ENCODE measurements around the gene PDE4B. TPM values are rescaled to one million over a fixed set of nuclear protein-coding genes. Genes with fewer than 3 reads are reported as not detected.
"Not testable (repeated sequence)": the region's sequence is repeated elsewhere in the genome, so short reads cannot be mapped to it uniquely, and the experiment has no call there.

PDE4B gene
- total and polyA plus RNA-seq, 9 donors, result 1.7 to 8.2 (median 5.1) TPM

GRCh38 chr1:66315671-66316070, 523.0 kb downstream of the PDE4B start:
- intact Hi-C loops (cut with DNase I), result no loop called here
- no peaks in the 10 kb centered on the region for H3K9me3 ChIP-seq
- H3K27ac ChIP-seq, result peak overlapping the region in 1 of 2 donors; percentile 7
- no peak for DNase-seq
- no peaks in the 10 kb centered on the region for H3K27me3 ChIP-seq
- H3K4me1 ChIP-seq (ENCODE audit: insufficient read depth), result peaks cover 2% of the 10 kb centered on the region
- WGBS, 3 donors, result 77 to 86% (median 79%) methylated on average over 4 of the region's 4 CpGs
- no peak overlapping the region for H3K4me3 ChIP-seq
- H3K36me3 ChIP-seq, result no peaks in the 10 kb centered on the region
- TF ChIP-seq, protein P1, sequence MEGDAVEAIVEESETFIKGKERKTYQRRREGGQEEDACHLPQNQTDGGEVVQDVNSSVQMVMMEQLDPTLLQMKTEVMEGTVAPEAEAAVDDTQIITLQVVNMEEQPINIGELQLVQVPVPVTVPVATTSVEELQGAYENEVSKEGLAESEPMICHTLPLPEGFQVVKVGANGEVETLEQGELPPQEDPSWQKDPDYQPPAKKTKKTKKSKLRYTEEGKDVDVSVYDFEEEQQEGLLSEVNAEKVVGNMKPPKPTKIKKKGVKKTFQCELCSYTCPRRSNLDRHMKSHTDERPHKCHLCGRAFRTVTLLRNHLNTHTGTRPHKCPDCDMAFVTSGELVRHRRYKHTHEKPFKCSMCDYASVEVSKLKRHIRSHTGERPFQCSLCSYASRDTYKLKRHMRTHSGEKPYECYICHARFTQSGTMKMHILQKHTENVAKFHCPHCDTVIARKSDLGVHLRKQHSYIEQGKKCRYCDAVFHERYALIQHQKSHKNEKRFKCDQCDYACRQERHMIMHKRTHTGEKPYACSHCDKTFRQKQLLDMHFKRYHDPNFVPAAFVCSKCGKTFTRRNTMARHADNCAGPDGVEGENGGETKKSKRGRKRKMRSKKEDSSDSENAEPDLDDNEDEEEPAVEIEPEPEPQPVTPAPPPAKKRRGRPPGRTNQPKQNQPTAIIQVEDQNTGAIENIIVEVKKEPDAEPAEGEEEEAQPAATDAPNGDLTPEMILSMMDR (IDR thresholded peaks at IDR 0.05), result no peak
- TF ChIP-seq EP300 (IDR thresholded peaks at IDR 0.05), result no peak
- TF ChIP-seq POLR2A (IDR thresholded peaks at IDR 0.05), result no peak

GRCh38 chr1:66316464-66317247, 524.0 kb downstream of the PDE4B start:
- TF ChIP-seq EP300 (IDR thresholded peaks at IDR 0.05) (no peak), POLR2A (IDR thresholded peaks at IDR 0.05) (no peak)
- TF ChIP-seq, protein P1 (IDR thresholded peaks at IDR 0.05), result no peak
- WGBS, 3 donors, result 6 to 10% (median 9%) methylated on average over 3 of the region's 3 CpGs
- no peaks in the 10 kb centered on the region for H3K9me3 ChIP-seq
- intact Hi-C loops (cut with DNase I), result no loop called here
- H3K27ac ChIP-seq, result peak overlapping the region; percentile 23 to 77
- no peak overlapping the region for H3K4me3 ChIP-seq
- DNase-seq, result peak in 1 of 5 donors; percentile 45
- no peaks in the 10 kb centered on the region for H3K27me3 ChIP-seq
- H3K4me1 ChIP-seq (ENCODE audit: insufficient read depth), result peaks cover 2% of the 10 kb centered on the region
- H3K36me3 ChIP-seq, result no peaks in the 10 kb centered on the region

- whole genome bisulfite sequencing, 3 donors, result 79 to 98% (median 89%) methylated on average over 1 of the region's 1 CpG
- no peaks in the 10 kb centered on the region for H3K27me3 ChIP-seq
- TF ChIP-seq, protein P1 (IDR thresholded peaks at IDR 0.05), result no peak
- TF ChIP-seq POLR2A (IDR thresholded peaks at IDR 0.05) (no peak), EP300 (IDR thresholded peaks at IDR 0.05) (no peak)
- intact Hi-C loops (cut with DNase I), result no loop called here
- no peak for DNase-seq
- H3K4me1 ChIP-seq (ENCODE audit: insufficient read depth), result peaks cover 2% of the 10 kb centered on the region
- H3K27ac ChIP-seq, result peak overlapping the region; percentile 23 to 77
- no peaks in the 10 kb centered on the region for H3K36me3 ChIP-seq
- no peak overlapping the region for H3K4me3 ChIP-seq
- no peaks in the 10 kb centered on the region for H3K9me3 ChIP-seq
Measured at GRCh38 chr1:66317248-66317515, 524.5 kb downstream of the PDE4B start.

GRCh38 chr1:66320231-66320630, 527.5 kb downstream of the PDE4B start:
- H3K27me3 ChIP-seq, result no peaks in the 10 kb centered on the region
- no peaks in the 10 kb centered on the region for H3K36me3 ChIP-seq
- intact Hi-C loops (cut with DNase I), result loop anchor here in 1 of 4 donors (10.0 kb wide), 1 partner anchor 55 kb away; no protein-coding TSS in a partner anchor
- TF ChIP-seq, protein P1 (IDR thresholded peaks at IDR 0.05), result no peak
- no peak for TF ChIP-seq EP300 (IDR thresholded peaks at IDR 0.05)
- TF ChIP-seq POLR2A (IDR thresholded peaks at IDR 0.05), result no peak
- peaks cover 2% of the 10 kb centered on the region for H3K4me1 ChIP-seq (ENCODE audit: insufficient read depth)
- H3K4me3 ChIP-seq, result no peak overlapping the region
- WGBS, 3 donors, result 17 to 27% (median 25%) methylated on average over 1 of the region's 1 CpG
- no peak for DNase-seq
- no peaks in the 10 kb centered on the region for H3K9me3 ChIP-seq
- H3K27ac ChIP-seq, result no peak overlapping the region

DNA sequence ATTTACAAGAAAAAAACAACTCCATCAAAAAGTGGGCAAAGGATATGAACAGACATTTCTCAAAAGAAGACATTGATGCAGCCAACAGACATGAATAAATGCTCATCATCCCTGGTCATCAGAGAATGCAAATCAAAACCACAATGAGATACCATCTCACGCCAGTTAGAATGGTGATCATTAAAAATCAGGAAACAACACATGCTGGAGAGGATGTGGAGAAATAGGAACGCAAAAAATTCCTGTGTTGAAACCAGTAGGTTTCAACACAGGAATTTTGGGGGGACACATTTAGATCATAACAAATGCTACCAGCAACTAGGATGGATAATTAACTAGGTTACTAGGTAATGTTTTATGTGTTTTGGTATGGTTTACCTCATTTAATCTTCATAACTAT, 529.8 kb downstream of the PDE4B start:
- not testable (repeated sequence) for H3K36me3 ChIP-seq; H3K9me3 ChIP-seq; H3K4me1 ChIP-seq (ENCODE audit: insufficient read depth); H3K27ac ChIP-seq; DNase-seq; H3K27me3 ChIP-seq; H3K4me3 ChIP-seq
- WGBS, 3 donors, result 89 to 95% (median 95%) methylated on average over 2 of the region's 2 CpGs
- intact Hi-C loops (cut with DNase I), result loop anchor here in 1 of 4 donors (10.0 kb wide), 1 partner anchor 58 kb away; no protein-coding TSS in a partner anchor
